HG02884 (cell line): ENCODE results near the gene NEDD1.

Experiments
- ATAC-seq: cut with Tn5 transposase; IDR thresholded peaks from one replicate; pipeline ENCODE4 v1.9.1; 2021; ENCODE audit warnings: mild to moderate bottlenecking, moderate library complexity; ENCODE audit not compliant: unreplicated experiment

The NEDD1 gene

GRCh38 chr12:97003276-97003675 is 96.2 kb downstream of the NEDD1 start:
- ATAC-seq, result no peak
